CD4-positive, alpha-beta memory T cell (primary cell): Measurements from ENCODE around the gene VTA1. TPM values are rescaled to one million over a fixed set of nuclear protein-coding genes. Genes with fewer than 3 reads are reported as not detected.

ENCODE experiments used
- CTCF ChIA-PET: fragments of 350-600 bp; sonication (Branson Sonifier 250); formaldehyde crosslinking; loops from one replicate; lab custom pipeline; 2021; ENCODE audit warnings: inconsistent platforms; ENCODE audit not compliant: partially characterized antibody; lab: Charles Lee
- POLR2A ChIA-PET: fragments of 350-600 bp; sonication (Branson Sonifier 250); formaldehyde crosslinking; loops from one replicate; lab custom pipeline; 2021; ENCODE audit not compliant: partially characterized antibody; lab: Charles Lee
- DNase-seq, 5 donors: peaks; one replicate each; pipeline versions ENCODE4 v3.0.0 to v3.0.0-alpha.2; 2020 to 2022; ENCODE audit warnings: mixed read lengths in 1 of 5
- H3K27ac ChIP-seq: one replicate; pipeline ENCODE4 v1.7.0; 2013; ENCODE audit warnings: low read depth, low read length
- H3K27me3 ChIP-seq: 2 replicates; pipeline ENCODE4 v1.7.0; 2013; ENCODE audit warnings: mild to moderate bottlenecking, low read length, moderate library complexity; ENCODE audit not compliant: insufficient read depth
- H3K36me3 ChIP-seq: 2 replicates; pipeline ENCODE4 v1.7.0; 2013; ENCODE audit warnings: mild to moderate bottlenecking, low read length, moderate library complexity; ENCODE audit not compliant: insufficient read depth
- H3K4me1 ChIP-seq: 2 replicates; pipeline ENCODE4 v1.7.0; 2013; ENCODE audit warnings: mild to moderate bottlenecking, low read length, moderate library complexity; ENCODE audit not compliant: insufficient read depth
- H3K4me3 ChIP-seq, 2 donors: one replicate each; pipeline ENCODE4 v1.7.0; 2013; ENCODE audit warnings: low read length in 2 of 2, mild to moderate bottlenecking in 1 of 2
- H3K9me3 ChIP-seq, 2 donors: one replicate each; pipeline ENCODE4 v1.7.0; 2013; ENCODE audit warnings: low read length in 2 of 2, control low read depth in 1 of 2; ENCODE audit not compliant: control insufficient read depth in 1 of 2
- H3K27ac Mint-ChIP-seq, 7 donors: one replicate each; pipeline ENCODE4 v1.8.0; 2020 to 2021; ENCODE audit warnings: mixed read lengths in 7 of 7, mild to moderate bottlenecking in 6 of 7, inconsistent platforms in 3 of 7, moderate library complexity in 3 of 7
- H3K27me3 Mint-ChIP-seq, 2 donors: one replicate each; pipeline ENCODE4 v1.8.0; 2020 to 2021; ENCODE audit warnings: mixed read lengths in 2 of 2
- H3K36me3 Mint-ChIP-seq, 2 donors: one replicate each; pipeline ENCODE4 v1.8.0; 2020 to 2021; ENCODE audit warnings: mixed read lengths in 2 of 2, inconsistent platforms in 1 of 2, mild to moderate bottlenecking in 1 of 2
- H3K4me1 Mint-ChIP-seq, 4 donors: one replicate each; pipeline ENCODE4 v1.8.0; 2020 to 2021; ENCODE audit warnings: mixed read lengths in 4 of 4, mild to moderate bottlenecking in 1 of 4
- H3K4me3 Mint-ChIP-seq, 8 donors: one replicate each; pipeline ENCODE4 v1.8.0; 2020 to 2021; ENCODE audit warnings: mixed read lengths in 8 of 8, mild to moderate bottlenecking in 7 of 8, moderate library complexity in 6 of 8, inconsistent platforms in 3 of 8
- H3K9me3 Mint-ChIP-seq, 8 donors: one replicate each; pipeline ENCODE4 v1.8.0; 2020 to 2021; ENCODE audit warnings: mixed read lengths in 8 of 8, mild to moderate bottlenecking in 5 of 8, inconsistent platforms in 3 of 8, moderate library complexity in 1 of 8
- intact Hi-C: fragments of 100-400 bp; cut with micrococcal nuclease; formaldehyde crosslinking; loops from one replicate; pipeline ENCODE4 v1.15.1; 2023
- polyA plus RNA-seq, 2 donors: library from polyadenylated mRNA; unstranded; fragments of 300-500 nt; fragmentation: Illumina TruSeq; gene quantifications; one replicate each; pipeline ENCODE4 v1.2.3, GENCODE V29; 2021
- total RNA-seq, 2 experiments: library from RNA; stranded (reverse); gene quantifications; one replicate each; pipeline ENCODE4 v1.2.3, GENCODE V29; 2021

The VTA1 gene
- total and polyA plus RNA-seq, 4 experiments from 2014 or later: 31.2 to 79.7 (median 42.8) TPM

GRCh38 chr6:142255785-142256184 is 108.7 kb downstream of the VTA1 start:
- Mint-ChIP-seq H3K4me1 (peaks cover 0 to 5% (median 2%) of the 10 kb centered on the region in 4 donors), H3K27ac (peak overlapping the region in 1 of 7 donors; percentile 3), H3K9me3 (peaks cover 0 to 2% (median 0%) of the 10 kb centered on the region in 8 donors), H3K4me3 (no peak overlapping the region), H3K36me3 (no peaks in the 10 kb centered on the region), H3K27me3 (peaks cover 0 to 2% of the 10 kb centered on the region in 2 donors)
- intact Hi-C loops: no loop called here
- CTCF ChIA-PET: no interaction called here
- no peaks in the 10 kb centered on the region for H3K27me3 ChIP-seq
- H3K9me3 ChIP-seq: no peaks in the 10 kb centered on the region
- H3K36me3 ChIP-seq: no peaks in the 10 kb centered on the region
- H3K27ac ChIP-seq: no peak overlapping the region
- POLR2A ChIA-PET: no interaction called here
- DNase-seq: no peak
- no peaks in the 10 kb centered on the region for H3K4me1 ChIP-seq
- H3K4me3 ChIP-seq: no peak overlapping the region

DNA sequence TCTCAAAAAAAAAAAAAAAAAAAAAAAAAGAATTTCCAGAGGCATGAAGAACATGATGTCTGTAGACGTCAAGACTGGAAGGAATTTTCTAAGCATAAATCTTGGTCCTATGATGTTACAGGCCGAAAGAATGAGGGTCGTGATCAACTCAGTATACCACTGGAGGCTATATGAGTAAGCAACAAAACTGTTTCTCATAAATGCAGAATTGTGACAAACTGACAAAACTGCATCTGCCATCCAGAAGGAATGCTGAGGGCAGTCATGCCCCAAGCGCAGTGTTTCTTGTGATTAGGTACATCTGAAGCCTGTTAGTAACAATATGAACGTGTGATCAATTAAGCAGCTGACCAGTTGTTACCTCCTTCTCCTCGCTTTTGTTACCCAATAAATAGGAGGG is 111.2 kb downstream of the VTA1 start:
- H3K9me3 Mint-ChIP-seq: peaks cover 0 to 4% (median 0%) of the 10 kb centered on the region in 8 donors
- H3K27me3 ChIP-seq: no peaks in the 10 kb centered on the region
- CTCF ChIA-PET: no interaction called here
- no peak overlapping the region for H3K4me3 ChIP-seq
- H3K4me3 Mint-ChIP-seq: no peak overlapping the region
- peaks cover 0 to 1% of the 10 kb centered on the region in 2 donors for H3K27me3 Mint-ChIP-seq
- H3K36me3 ChIP-seq: no peaks in the 10 kb centered on the region
- H3K36me3 Mint-ChIP-seq: no peaks in the 10 kb centered on the region
- POLR2A ChIA-PET: no interaction called here
- H3K27ac Mint-ChIP-seq: no peak overlapping the region
- no peaks in the 10 kb centered on the region for H3K4me1 ChIP-seq
- H3K9me3 ChIP-seq: no peaks in the 10 kb centered on the region
- no peak for DNase-seq
- intact Hi-C loops: no loop called here
- H3K27ac ChIP-seq: no peak overlapping the region
- peaks cover 0 to 5% (median 2%) of the 10 kb centered on the region in 4 donors for H3K4me1 Mint-ChIP-seq

GRCh38 chr6:142258757-142259156 is 111.7 kb downstream of the VTA1 start:
- intact Hi-C loops: no loop called here
- H3K27ac ChIP-seq: no peak overlapping the region

DNA sequence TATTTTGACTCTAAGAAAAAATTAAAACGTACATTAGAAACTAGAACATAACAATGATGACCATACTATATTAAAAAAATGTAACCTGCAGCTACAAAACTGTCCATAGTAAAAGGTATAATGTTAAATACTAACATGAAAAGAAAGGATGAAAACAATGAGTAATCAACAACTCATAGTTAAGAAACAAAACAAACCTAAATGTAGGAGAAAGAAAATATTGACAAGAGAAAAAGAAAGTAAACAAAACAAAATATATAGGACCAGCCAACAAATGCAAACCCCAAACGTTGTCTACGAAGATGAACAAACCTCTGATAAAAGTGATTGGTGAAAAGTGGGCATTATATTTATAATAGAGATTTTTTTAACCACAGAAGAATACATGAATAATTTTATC is 113.7 kb downstream of the VTA1 start:
- H3K27ac Mint-ChIP-seq: no peak overlapping the region
- POLR2A ChIA-PET: no interaction called here
- peaks cover 0 to 1% of the 10 kb centered on the region in 2 donors for H3K27me3 Mint-ChIP-seq
- H3K4me3 Mint-ChIP-seq: no peak overlapping the region
- peaks cover 0 to 4% (median 0%) of the 10 kb centered on the region in 8 donors for H3K9me3 Mint-ChIP-seq
- Histone ChIP-seq H3K36me3 (no peaks in the 10 kb centered on the region), H3K27ac (no peak overlapping the region), H3K4me3 (no peak overlapping the region), H3K4me1 (no peaks in the 10 kb centered on the region), H3K9me3 (no peaks in the 10 kb centered on the region), H3K27me3 (no peaks in the 10 kb centered on the region)
- peaks cover 0 to 4% (median 2%) of the 10 kb centered on the region in 4 donors for H3K4me1 Mint-ChIP-seq
- intact Hi-C loops: no loop called here
- DNase-seq: no peak
- no peaks in the 10 kb centered on the region for H3K36me3 Mint-ChIP-seq
- CTCF ChIA-PET: no interaction called here

More at GRCh38 chr6:142258757-142259156, 111.7 kb downstream of the VTA1 start:
- no peaks in the 10 kb centered on the region for H3K9me3 ChIP-seq
- H3K27me3 Mint-ChIP-seq: peaks cover 0 to 1% of the 10 kb centered on the region in 2 donors
- H3K4me1 Mint-ChIP-seq: peaks cover 0 to 5% (median 2%) of the 10 kb centered on the region in 4 donors
- DNase-seq: no peak
- H3K4me3 ChIP-seq: no peak overlapping the region
- H3K36me3 Mint-ChIP-seq: no peaks in the 10 kb centered on the region
- peaks cover 0 to 4% (median 0%) of the 10 kb centered on the region in 8 donors for H3K9me3 Mint-ChIP-seq
- H3K27me3 ChIP-seq: no peaks in the 10 kb centered on the region
- H3K4me3 Mint-ChIP-seq: no peak overlapping the region
- H3K36me3 ChIP-seq: no peaks in the 10 kb centered on the region
- no peaks in the 10 kb centered on the region for H3K4me1 ChIP-seq
- H3K27ac Mint-ChIP-seq: no peak overlapping the region
- ChIA-PET CTCF (no interaction called here), POLR2A (no interaction called here)

GRCh38 chr6:142262231-142262630 is 115.2 kb downstream of the VTA1 start:
- no peak overlapping the region for H3K4me3 Mint-ChIP-seq

DNA sequence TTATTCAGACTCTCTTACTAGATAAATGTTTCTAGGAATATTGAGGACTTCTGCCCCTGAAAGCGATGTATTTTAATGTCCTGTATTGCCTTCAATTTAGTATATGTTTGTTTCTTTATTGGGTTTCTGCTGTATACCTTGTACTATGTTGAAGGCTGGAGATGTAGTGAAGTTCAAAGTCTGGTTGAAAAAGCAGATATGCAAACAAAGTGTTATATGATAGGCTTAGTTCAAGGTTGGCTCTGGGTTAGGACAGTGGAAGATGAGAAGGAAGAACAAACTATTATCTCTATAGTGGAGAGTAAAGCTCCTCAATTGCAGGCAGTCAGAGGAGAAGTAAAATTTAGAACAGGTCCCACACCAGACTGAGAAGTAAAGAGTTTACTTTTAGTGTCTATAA is 118.4 kb downstream of the VTA1 start:
- no peaks in the 10 kb centered on the region for H3K36me3 Mint-ChIP-seq
- H3K4me1 Mint-ChIP-seq: no peaks in the 10 kb centered on the region
- no peaks in the 10 kb centered on the region for H3K27me3 ChIP-seq
- H3K4me1 ChIP-seq: no peaks in the 10 kb centered on the region
- H3K27me3 Mint-ChIP-seq: peaks cover 0 to 3% of the 10 kb centered on the region in 2 donors
- no peak overlapping the region for H3K27ac ChIP-seq
- no peaks in the 10 kb centered on the region for H3K36me3 ChIP-seq
- intact Hi-C loops: no loop called here
- CTCF ChIA-PET: no interaction called here
- no peak overlapping the region for H3K4me3 Mint-ChIP-seq
- no peaks in the 10 kb centered on the region for H3K9me3 ChIP-seq
- H3K27ac Mint-ChIP-seq: no peak overlapping the region
- H3K9me3 Mint-ChIP-seq: peaks cover 0 to 4% (median 0%) of the 10 kb centered on the region in 8 donors
- no peak for DNase-seq
- POLR2A ChIA-PET: no interaction called here
- no peak overlapping the region for H3K4me3 ChIP-seq

More at GRCh38 chr6:142262231-142262630, 115.2 kb downstream of the VTA1 start:
- no peaks in the 10 kb centered on the region for H3K27me3 ChIP-seq
- no peaks in the 10 kb centered on the region for H3K36me3 ChIP-seq
- ChIA-PET CTCF (no interaction called here), POLR2A (no interaction called here)
- DNase-seq: no peak
- no peaks in the 10 kb centered on the region for H3K36me3 Mint-ChIP-seq
- H3K9me3 Mint-ChIP-seq: peaks cover 0 to 4% (median 0%) of the 10 kb centered on the region in 8 donors
- H3K27me3 Mint-ChIP-seq: peaks cover 0 to 1% of the 10 kb centered on the region in 2 donors
- intact Hi-C loops: no loop called here
- no peaks in the 10 kb centered on the region for H3K4me1 ChIP-seq
- no peak overlapping the region for H3K27ac ChIP-seq
- no peak overlapping the region for H3K4me3 ChIP-seq
- H3K4me1 Mint-ChIP-seq: peaks cover 0 to 1% (median 0%) of the 10 kb centered on the region in 4 donors
- no peaks in the 10 kb centered on the region for H3K9me3 ChIP-seq
- H3K27ac Mint-ChIP-seq: no peak overlapping the region

GRCh38 chr6:142266060-142266459 is 119.0 kb downstream of the VTA1 start:
- Histone ChIP-seq H3K27ac (no peak overlapping the region), H3K4me3 (no peak overlapping the region), H3K36me3 (no peaks in the 10 kb centered on the region), H3K4me1 (no peaks in the 10 kb centered on the region), H3K9me3 (no peaks in the 10 kb centered on the region), H3K27me3 (no peaks in the 10 kb centered on the region)
- intact Hi-C loops: no loop called here
- Mint-ChIP-seq H3K9me3 (peaks cover 0 to 4% (median 0%) of the 10 kb centered on the region in 8 donors), H3K36me3 (no peaks in the 10 kb centered on the region), H3K4me3 (no peak overlapping the region), H3K27ac (no peak overlapping the region), H3K4me1 (no peaks in the 10 kb centered on the region), H3K27me3 (peaks cover 2 to 3% of the 10 kb centered on the region in 2 donors)
- DNase-seq: no peak
- POLR2A ChIA-PET: no interaction called here
- CTCF ChIA-PET: no interaction called here
